IPS-18c (cell line): Measurements from ENCODE around the gene POLR1A.

Experiments
- H3K4me3 ChIP-seq: 2 replicates; pipeline ENCODE4 v1.7.0; 2013; ENCODE audit warnings: low read depth, mild to moderate bottlenecking, low read length, moderate library complexity; ENCODE audit not compliant: insufficient read depth
- H3K9me3 ChIP-seq: one replicate; pipeline ENCODE4 v1.6.1; 2013; ENCODE audit warnings: mild to moderate bottlenecking, low read length, moderate library complexity; ENCODE audit not compliant: control insufficient read depth, insufficient read depth

Gene POLR1A

GRCh38 chr2:86033751-86034692 lies 71.7 kb downstream of the POLR1A start:
- Histone ChIP-seq H3K4me3 (no peak overlapping the region), H3K9me3 (no peaks in the 10 kb centered on the region)

- H3K4me3 ChIP-seq, result no peak overlapping the region; the same call in 1 of the 2 replicates
- H3K9me3 ChIP-seq, result no peaks in the 10 kb centered on the region
Measured at GRCh38 chr2:86032861-86033595, 72.7 kb downstream of the POLR1A start.

- Histone ChIP-seq H3K4me3 (no peak overlapping the region), H3K9me3 (no peaks in the 10 kb centered on the region)
Measured at GRCh38 chr2:86031606-86032005, 74.1 kb downstream of the POLR1A start.

GRCh38 chr2:86031151-86031550 lies 74.5 kb downstream of the POLR1A start:
- H3K4me3 ChIP-seq, result no peak overlapping the region
- no peaks in the 10 kb centered on the region for H3K9me3 ChIP-seq

- no peaks in the 10 kb centered on the region for H3K9me3 ChIP-seq
- H3K4me3 ChIP-seq, result no peak overlapping the region
Measured at GRCh38 chr2:86029873-86030272, 75.8 kb downstream of the POLR1A start.

- H3K9me3 ChIP-seq, result no peaks in the 10 kb centered on the region
Measured at GRCh38 chr2:86028766-86029381, 76.8 kb downstream of the POLR1A start.

GRCh38 chr2:86027922-86028765 lies 77.5 kb downstream of the POLR1A start:
- no peaks in the 10 kb centered on the region for H3K9me3 ChIP-seq
- H3K4me3 ChIP-seq, result no peak overlapping the region

More at GRCh38 chr2:86028766-86029381, 76.8 kb downstream of the POLR1A start:
- no peak overlapping the region for H3K4me3 ChIP-seq

GRCh38 chr2:86027196-86027921 lies 78.3 kb downstream of the POLR1A start:
- H3K4me3 ChIP-seq, result no peak overlapping the region
- H3K9me3 ChIP-seq, result no peaks in the 10 kb centered on the region

- Histone ChIP-seq H3K9me3 (no peaks in the 10 kb centered on the region), H3K4me3 (no peak overlapping the region)
Measured at GRCh38 chr2:86026744-86027065, 79.0 kb downstream of the POLR1A start.

- no peaks in the 10 kb centered on the region for H3K9me3 ChIP-seq
Measured at GRCh38 chr2:86025976-86026743, 79.5 kb downstream of the POLR1A start.

GRCh38 chr2:86025229-86025820 lies 80.4 kb downstream of the POLR1A start:
- Histone ChIP-seq H3K9me3 (no peaks in the 10 kb centered on the region), H3K4me3 (no peak overlapping the region)

More at GRCh38 chr2:86025976-86026743, 79.5 kb downstream of the POLR1A start:
- H3K4me3 ChIP-seq, result no peak overlapping the region

- Histone ChIP-seq H3K9me3 (no peaks in the 10 kb centered on the region), H3K4me3 (no peak overlapping the region)
Measured at GRCh38 chr2:86023366-86023712, 82.3 kb downstream of the POLR1A start.

GRCh38 chr2:86022661-86023365 lies 82.9 kb downstream of the POLR1A start:
- Histone ChIP-seq H3K9me3 (no peaks in the 10 kb centered on the region), H3K4me3 (no peak overlapping the region)

GRCh38 chr2:86021396-86022378 lies 84.0 kb downstream of the POLR1A start:
- Histone ChIP-seq H3K4me3 (no peak overlapping the region), H3K9me3 (no peaks in the 10 kb centered on the region)
